Upper lobe of left lung (tissue), 6 donors: ENCODE results near the gene C17orf107. TPM values are rescaled to one million over a fixed set of nuclear protein-coding genes. Genes with fewer than 3 reads are reported as not detected.

Source experiments
- ATAC-seq, 2 donors: fragments of 200-7000 bp; cut with Tn5 transposase; one replicate each; pipeline ENCODE4 v1.9.1; 2022; ENCODE audit warnings: mild to moderate bottlenecking in 2 of 2, moderate library complexity in 2 of 2; ENCODE audit not compliant: low FRiP score in 2 of 2
- DNase-seq, 2 donors: peaks; one replicate each; pipeline ENCODE4 v3.0.0-alpha.2; 2019 to 2020
- H3K27ac ChIP-seq, 4 donors: fragments of 200-600 bp; sonication (generic); one replicate each; pipeline ENCODE4 v1.5.1; 2016 to 2019
- H3K27me3 ChIP-seq, 4 donors: fragments of 200-600 bp; sonication (generic); one replicate each; pipeline ENCODE4 v1.5.1; 2017 to 2019
- H3K36me3 ChIP-seq, 4 donors: fragments of 200-600 bp; sonication (generic); one replicate each; pipeline ENCODE4 v1.5.1; 2016 to 2019
- H3K4me1 ChIP-seq, 4 donors: fragments of 200-600 bp; sonication (generic); one replicate each; pipeline ENCODE4 v1.5.1; 2018 to 2019
- H3K4me3 ChIP-seq, 4 donors: fragments of 200-600 bp; sonication (generic); one replicate each; pipeline ENCODE4 v1.5.1; 2017 to 2019; ENCODE audit warnings: mild to moderate bottlenecking in 2 of 4, moderate library complexity in 1 of 4
- H3K9me3 ChIP-seq, 4 donors: fragments of 200-600 bp; sonication (generic); one replicate each; pipeline ENCODE4 v1.5.1; 2018 to 2019
- CTCF ChIP-seq, 6 experiments: fragments of 450-650 bp in 4 of 6; fragments of 200-600 bp in 2 of 6; sonication (generic) in 2 of 6; IDR thresholded peaks; one replicate each; pipeline ENCODE4 v1.5.1; 2016 to 2019; ENCODE audit warnings: antibody characterized with exemption in 6 of 6
- EP300 ChIP-seq, 4 donors: sonication (generic); formaldehyde crosslinking; IDR thresholded peaks; one replicate each; pipeline ENCODE4 v1.5.1; 2017; ENCODE audit warnings: antibody characterized with exemption in 4 of 4, control low read depth in 2 of 4
- POLR2A ChIP-seq, 4 donors: fragments of 450-650 bp; IDR thresholded peaks; one replicate each; pipeline ENCODE4 v1.5.1; 2016 to 2017; ENCODE audit warnings: antibody characterized with exemption in 4 of 4, mild to moderate bottlenecking in 2 of 4
- POLR2AphosphoS5 ChIP-seq, 2 donors: sonication (generic); formaldehyde crosslinking; IDR thresholded peaks; one replicate each; pipeline ENCODE4 v1.5.1; 2017; ENCODE audit warnings: antibody characterized with exemption in 2 of 2
- WGBS, 2 donors: methylation state at CpG; one replicate each; pipeline ENCODE4 v1.1.5; 2017 to 2018; 5-methylcytosine and 5-hydroxymethylcytosine counted together
- total RNA-seq, 6 donors: library from RNA; depleted of rRNA in 4 of 6; stranded (reverse); fragments of >200 nt in 4 of 6; gene quantifications; one replicate each; pipeline versions ENCODE4 v1.1.0 to v1.2.1, GENCODE V29; 2016 to 2021
- donor health status: DM: no; HTN: no; CAD: no; lungs with moderate emphysema.
- donor health status: DM: no; HTN: yes; CAD: no; lungs with severe emphysema.

Gene C17orf107
- total RNA-seq, 6 donors from 2014 or later, result 2.6 to 6.3 (median 3.4) TPM

DNA sequence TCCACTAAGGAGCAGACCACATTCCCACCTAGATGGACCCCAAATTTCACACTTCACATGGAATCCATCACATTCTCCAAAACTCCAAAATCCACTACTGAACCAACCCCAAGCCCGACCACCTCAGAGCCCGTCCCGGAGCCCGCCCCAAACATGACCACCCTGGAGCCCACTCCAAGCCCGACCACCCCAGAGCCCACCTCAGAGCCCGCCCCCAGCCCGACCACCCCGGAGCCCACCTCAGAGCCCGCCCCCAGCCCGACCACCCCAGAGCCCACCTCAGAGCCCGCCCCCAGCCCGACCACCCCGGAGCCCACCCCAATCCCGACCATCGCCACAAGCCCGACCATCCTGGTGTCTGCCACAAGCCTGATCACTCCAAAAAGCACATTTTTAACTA lies 34.3 kb downstream of the C17orf107 start:
- peak overlapping the region in 1 of 4 donors; percentile 36 for H3K27ac ChIP-seq

DNA sequence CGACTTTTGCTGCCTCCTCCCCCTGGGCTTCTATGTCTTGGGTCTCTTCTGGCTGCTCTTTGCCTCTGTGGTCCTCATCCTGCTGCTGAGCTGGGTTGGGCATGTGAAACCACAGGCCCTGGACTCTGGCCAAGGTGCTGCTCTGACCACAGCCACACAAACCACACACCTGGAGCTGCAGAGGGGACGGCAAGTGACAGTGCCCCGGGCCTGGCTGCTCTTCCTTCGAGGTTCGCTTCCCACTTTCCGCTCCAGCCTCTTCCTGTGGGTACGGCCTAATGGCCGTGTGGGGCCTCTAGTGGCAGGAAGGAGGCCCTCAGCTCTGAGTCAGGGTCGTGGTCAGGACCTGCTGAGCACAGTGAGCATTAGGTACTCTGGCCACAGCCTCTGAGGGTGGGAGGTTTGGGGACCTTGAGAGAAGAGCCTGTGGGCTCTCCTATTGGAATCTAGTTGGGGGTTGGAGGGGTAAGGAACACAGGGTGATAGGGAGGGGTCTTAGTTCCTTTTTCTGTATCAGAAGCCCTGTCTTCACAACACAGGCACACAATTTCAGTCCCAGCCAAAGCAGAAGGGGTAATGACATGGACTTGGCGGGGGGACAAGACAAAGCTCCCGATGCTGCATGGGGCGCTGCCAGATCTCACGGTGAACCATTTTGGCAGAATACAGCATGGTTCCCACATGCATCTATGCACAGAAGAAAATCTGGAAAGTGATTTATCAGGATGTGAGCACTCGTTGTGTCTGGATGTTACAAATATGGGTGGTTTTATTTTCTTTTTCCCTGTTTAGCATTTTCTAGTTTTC lies 35.0 kb downstream of the C17orf107 start:
- 10 to 29% methylated on average over 13 to 14 of the region's 14 CpGs for WGBS, 2 donors
- H3K27me3 ChIP-seq, result no peaks in the 10 kb centered on the region
- no peaks in the 10 kb centered on the region for H3K9me3 ChIP-seq
- no peak overlapping the region for H3K4me3 ChIP-seq
- H3K27ac ChIP-seq, result peak overlapping the region in 1 of 4 donors; percentile 36
- peaks cover 8 to 25% (median 16%) of the 10 kb centered on the region in 4 donors for H3K36me3 ChIP-seq
- ATAC-seq (peak in 1 of 2 donors; percentile 49), DNase-seq (peak in 1 of 2 donors; percentile 46)
- TF ChIP-seq EP300 (IDR thresholded peaks at IDR 0.05) (no peak), CTCF (IDR thresholded peaks at IDR 0.05) (peak in 1 of 6 experiments; percentile 18)
- H3K4me1 ChIP-seq, result peaks cover 20 to 30% (median 21%) of the 10 kb centered on the region in 4 donors

More for the DNA sequence above, 34.3 kb downstream of the C17orf107 start:
- ATAC-seq (no peak), DNase-seq (no peak)
- 82 to 85% methylated on average over 4 to 9 of the region's 16 CpGs for WGBS, 2 donors
- no peaks in the 10 kb centered on the region for H3K9me3 ChIP-seq
- TF ChIP-seq EP300 (IDR thresholded peaks at IDR 0.05), result no peak
- no peak for TF ChIP-seq POLR2A (IDR thresholded peaks at IDR 0.05)
- TF ChIP-seq POLR2AphosphoS5 (IDR thresholded peaks at IDR 0.05), result no peak
- TF ChIP-seq CTCF (IDR thresholded peaks at IDR 0.05), result no peak
- H3K4me1 ChIP-seq, result peaks cover 12 to 23% (median 13%) of the 10 kb centered on the region in 4 donors
- no peaks in the 10 kb centered on the region for H3K27me3 ChIP-seq
- peaks cover 8 to 25% (median 16%) of the 10 kb centered on the region in 4 donors for H3K36me3 ChIP-seq
- H3K4me3 ChIP-seq, result no peak overlapping the region

GRCh38 chr17:4935650-4936049 lies 36.3 kb downstream of the C17orf107 start:
- no peak overlapping the region for H3K4me3 ChIP-seq
- H3K36me3 ChIP-seq, result peaks cover 8 to 25% (median 16%) of the 10 kb centered on the region in 4 donors
- no peaks in the 10 kb centered on the region for H3K27me3 ChIP-seq
- DNase-seq (no peak), ATAC-seq (no peak)
- no peak for TF ChIP-seq POLR2A (IDR thresholded peaks at IDR 0.05)
- TF ChIP-seq CTCF (IDR thresholded peaks at IDR 0.05), result no peak
- TF ChIP-seq POLR2AphosphoS5 (IDR thresholded peaks at IDR 0.05), result no peak
- no peak for TF ChIP-seq EP300 (IDR thresholded peaks at IDR 0.05)
- H3K4me1 ChIP-seq, result peaks cover 20 to 33% (median 21%) of the 10 kb centered on the region in 4 donors
- no peak overlapping the region for H3K27ac ChIP-seq
- no peaks in the 10 kb centered on the region for H3K9me3 ChIP-seq

- no peak overlapping the region for H3K27ac ChIP-seq
- H3K4me3 ChIP-seq, result no peak overlapping the region
- peaks cover 8 to 25% (median 16%) of the 10 kb centered on the region in 4 donors for H3K36me3 ChIP-seq
- DNase-seq (no peak), ATAC-seq (no peak)
- TF ChIP-seq POLR2A (IDR thresholded peaks at IDR 0.05) (no peak), CTCF (IDR thresholded peaks at IDR 0.05) (no peak), EP300 (IDR thresholded peaks at IDR 0.05) (no peak), POLR2AphosphoS5 (IDR thresholded peaks at IDR 0.05) (no peak)
- H3K4me1 ChIP-seq, result peaks cover 28 to 41% (median 29%) of the 10 kb centered on the region in 4 donors
- no peaks in the 10 kb centered on the region for H3K27me3 ChIP-seq
- H3K9me3 ChIP-seq, result no peaks in the 10 kb centered on the region
- WGBS, 2 donors, result 100% methylated on average over 1 to 3 of the region's 3 CpGs
Observed at GRCh38 chr17:4936436-4936835, 37.1 kb downstream of the C17orf107 start.
